KMS-11 (cell line): ENCODE data around the gene DCXR.

ENCODE experiments used
- H2AFZ ChIP-seq: fragments of 200-600 bp; sonication (generic); 2 replicates; pipeline ENCODE4 v1.6.1; 2016; ENCODE audit warnings: antibody characterized with exemption, mixed run types, low read depth
- H3K27ac ChIP-seq: fragments of 200-600 bp; sonication (generic); 2 replicates; pipeline ENCODE4 v1.6.1; 2016; ENCODE audit warnings: mild to moderate bottlenecking, mixed run types
- H3K27me3 ChIP-seq: fragments of 200-600 bp; sonication (generic); 2 replicates; pipeline ENCODE4 v1.6.1; 2017; ENCODE audit warnings: mild to moderate bottlenecking, low read depth, mixed run types, moderate library complexity; ENCODE audit not compliant: insufficient read depth
- H3K36me3 ChIP-seq: fragments of 200-600 bp; sonication (generic); 2 replicates; pipeline ENCODE4 v1.6.1; 2017; ENCODE audit warnings: mild to moderate bottlenecking, mixed run types; ENCODE audit not compliant: insufficient read depth
- H3K4me1 ChIP-seq: fragments of 200-600 bp; sonication (generic); 2 replicates; pipeline ENCODE4 v1.6.1; 2016; ENCODE audit warnings: mild to moderate bottlenecking, low read depth, mixed run types; ENCODE audit not compliant: poor library complexity, severe bottlenecking
- H3K4me2 ChIP-seq: fragments of 200-600 bp; sonication (generic); 2 replicates; pipeline ENCODE4 v1.7.0; 2016; ENCODE audit warnings: mild to moderate bottlenecking, mixed run types
- H3K4me3 ChIP-seq: fragments of 200-600 bp; sonication (generic); IDR thresholded peaks from 2 replicates; pipeline ENCODE4 v1.6.1; 2017; ENCODE audit warnings: low read depth, low read length, mixed read lengths; ENCODE audit not compliant: insufficient read depth
- H3K79me2 ChIP-seq: fragments of 200-600 bp; sonication (generic); 2 replicates; pipeline ENCODE4 v1.6.1; 2016; ENCODE audit warnings: low read depth, mixed run types; ENCODE audit not compliant: insufficient read depth
- H3K9ac ChIP-seq: fragments of 200-600 bp; sonication (generic); 2 replicates; pipeline ENCODE4 v1.6.1; 2016; ENCODE audit warnings: mild to moderate bottlenecking, mixed run types
- H4K20me1 ChIP-seq: fragments of 200-600 bp; sonication (generic); 2 replicates; pipeline ENCODE4 v1.6.1; 2016; ENCODE audit warnings: mild to moderate bottlenecking, mixed run types; ENCODE audit not compliant: insufficient read depth
- TF ChIP-seq, protein P1 (sequence below): fragments of 200-600 bp; sonication (generic); conservative IDR thresholded peaks from 2 replicates; pipeline ENCODE4 v1.6.1; 2017; ENCODE audit warnings: low read depth, mild to moderate bottlenecking, antibody characterized with exemption, low read length, moderate library complexity, mixed read lengths

DCXR gene

GRCh38 chr17:82007228-82007494 lies 30.3 kb downstream of the DCXR start:
- TF ChIP-seq, protein P1, sequence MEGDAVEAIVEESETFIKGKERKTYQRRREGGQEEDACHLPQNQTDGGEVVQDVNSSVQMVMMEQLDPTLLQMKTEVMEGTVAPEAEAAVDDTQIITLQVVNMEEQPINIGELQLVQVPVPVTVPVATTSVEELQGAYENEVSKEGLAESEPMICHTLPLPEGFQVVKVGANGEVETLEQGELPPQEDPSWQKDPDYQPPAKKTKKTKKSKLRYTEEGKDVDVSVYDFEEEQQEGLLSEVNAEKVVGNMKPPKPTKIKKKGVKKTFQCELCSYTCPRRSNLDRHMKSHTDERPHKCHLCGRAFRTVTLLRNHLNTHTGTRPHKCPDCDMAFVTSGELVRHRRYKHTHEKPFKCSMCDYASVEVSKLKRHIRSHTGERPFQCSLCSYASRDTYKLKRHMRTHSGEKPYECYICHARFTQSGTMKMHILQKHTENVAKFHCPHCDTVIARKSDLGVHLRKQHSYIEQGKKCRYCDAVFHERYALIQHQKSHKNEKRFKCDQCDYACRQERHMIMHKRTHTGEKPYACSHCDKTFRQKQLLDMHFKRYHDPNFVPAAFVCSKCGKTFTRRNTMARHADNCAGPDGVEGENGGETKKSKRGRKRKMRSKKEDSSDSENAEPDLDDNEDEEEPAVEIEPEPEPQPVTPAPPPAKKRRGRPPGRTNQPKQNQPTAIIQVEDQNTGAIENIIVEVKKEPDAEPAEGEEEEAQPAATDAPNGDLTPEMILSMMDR, result no peak
- no peaks in the 10 kb centered on the region for H3K4me1 ChIP-seq
- H3K27ac ChIP-seq, result no peak overlapping the region

DNA sequence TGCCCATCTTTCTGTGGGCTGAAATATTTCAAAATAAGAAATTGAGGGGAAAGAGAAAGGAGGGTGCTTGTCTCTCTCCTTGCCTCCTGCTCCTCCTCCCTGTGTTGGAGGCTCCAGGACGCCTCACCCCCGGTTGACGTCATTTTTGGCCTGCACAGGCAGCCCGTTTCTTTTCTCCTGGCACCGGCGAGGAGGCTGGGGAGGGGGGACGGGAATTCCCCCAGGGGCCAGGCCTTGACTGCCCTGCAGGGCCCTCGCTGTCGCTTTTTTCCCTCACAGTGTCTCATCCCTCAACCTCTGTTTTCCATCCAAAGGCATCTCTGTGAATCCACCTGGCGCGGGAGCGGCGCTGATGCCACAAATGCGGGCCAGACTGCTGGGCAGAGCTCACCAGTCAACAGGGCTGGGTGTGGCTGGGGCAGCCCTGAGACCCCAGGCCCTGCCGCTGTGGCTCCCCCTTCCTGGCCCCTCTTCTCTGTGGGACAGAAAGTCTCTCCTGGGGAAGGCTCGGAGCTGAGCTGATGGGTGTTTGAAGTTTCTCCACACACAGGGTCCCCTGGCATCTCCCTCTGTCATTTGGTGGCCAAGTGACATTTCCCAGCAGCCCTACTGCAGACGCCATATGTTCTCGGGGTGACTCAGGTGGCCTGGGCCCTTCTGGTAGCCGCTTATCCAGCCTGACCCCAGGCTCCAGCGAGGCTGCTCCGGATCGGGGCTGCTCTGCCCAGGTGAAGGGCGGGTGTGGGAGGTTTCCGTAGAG lies 30.8 kb downstream of the DCXR start:
- Histone ChIP-seq H3K4me2 (no peak overlapping the region), H3K9ac (no peak overlapping the region), H3K27ac (no peak overlapping the region), H3K27me3 (no peaks in the 10 kb centered on the region), H3K36me3 (no peaks in the 10 kb centered on the region), H4K20me1 (no peaks in the 10 kb centered on the region), H3K4me3 (no peak overlapping the region), H2AFZ (no peak overlapping the region), H3K79me2 (no peaks in the 10 kb centered on the region), H3K4me1 (no peaks in the 10 kb centered on the region)
- TF ChIP-seq, protein P1, result no peak

More at GRCh38 chr17:82007228-82007494, 30.3 kb downstream of the DCXR start:
- H3K79me2 ChIP-seq, result no peaks in the 10 kb centered on the region
- no peak overlapping the region for H3K4me2 ChIP-seq
- no peaks in the 10 kb centered on the region for H4K20me1 ChIP-seq
- H3K4me3 ChIP-seq, result no peak overlapping the region
- H3K27me3 ChIP-seq, result no peaks in the 10 kb centered on the region
- no peak overlapping the region for H3K9ac ChIP-seq
- no peak overlapping the region for H2AFZ ChIP-seq
- H3K36me3 ChIP-seq, result no peaks in the 10 kb centered on the region

DNA sequence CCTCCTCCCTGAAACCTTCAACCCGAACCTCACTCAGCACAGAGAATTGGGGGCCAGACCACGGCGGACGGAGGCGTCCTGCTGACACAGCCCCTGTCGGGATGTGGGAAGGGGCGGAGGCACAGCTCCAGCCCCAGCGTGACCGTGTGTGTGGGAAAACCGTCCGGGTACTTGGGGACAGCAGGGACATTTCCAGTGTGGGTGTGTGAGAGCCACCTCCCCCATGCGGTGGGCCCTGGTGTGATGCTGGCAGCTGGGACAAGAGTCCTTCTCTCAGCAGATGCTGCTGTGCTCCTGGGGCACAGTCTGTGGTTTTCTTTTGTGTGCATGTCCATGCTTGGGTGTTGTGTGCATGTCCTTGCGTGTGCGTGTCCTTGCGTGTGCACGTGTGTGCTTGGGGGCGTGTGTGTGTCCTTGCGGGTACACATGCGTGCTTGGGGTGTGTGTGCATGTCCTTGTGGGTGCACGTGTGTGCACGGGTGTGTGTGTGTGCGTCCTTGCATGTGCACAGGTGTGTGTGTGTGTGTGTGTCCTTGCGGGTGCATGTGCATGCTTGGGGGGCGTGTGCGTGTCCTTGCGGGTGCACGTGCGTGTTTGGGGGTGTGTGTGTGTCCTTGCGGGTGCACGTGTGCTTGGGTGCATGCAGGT lies 31.7 kb downstream of the DCXR start:
- no peaks in the 10 kb centered on the region for H3K4me1 ChIP-seq
- H3K79me2 ChIP-seq, result no peaks in the 10 kb centered on the region
- no peak overlapping the region for H2AFZ ChIP-seq
- no peaks in the 10 kb centered on the region for H3K27me3 ChIP-seq
- no peak overlapping the region for H3K27ac ChIP-seq
- H3K9ac ChIP-seq, result no peak overlapping the region
- no peak overlapping the region for H3K4me3 ChIP-seq
- TF ChIP-seq, protein P1, result no peak
- no peaks in the 10 kb centered on the region for H3K36me3 ChIP-seq
- H3K4me2 ChIP-seq, result no peak overlapping the region
- no peaks in the 10 kb centered on the region for H4K20me1 ChIP-seq

- Histone ChIP-seq H2AFZ (no peak overlapping the region), H3K4me3 (no peak overlapping the region), H3K27me3 (no peaks in the 10 kb centered on the region), H3K9ac (no peak overlapping the region), H3K27ac (no peak overlapping the region), H3K4me1 (no peaks in the 10 kb centered on the region), H3K79me2 (no peaks in the 10 kb centered on the region), H3K36me3 (no peaks in the 10 kb centered on the region), H3K4me2 (no peak overlapping the region), H4K20me1 (no peaks in the 10 kb centered on the region)
- TF ChIP-seq, protein P1, result no peak
Observed at GRCh38 chr17:82004517-82005455, 32.7 kb downstream of the DCXR start.
